ENCODE results near the gene GNAL.

DNA sequence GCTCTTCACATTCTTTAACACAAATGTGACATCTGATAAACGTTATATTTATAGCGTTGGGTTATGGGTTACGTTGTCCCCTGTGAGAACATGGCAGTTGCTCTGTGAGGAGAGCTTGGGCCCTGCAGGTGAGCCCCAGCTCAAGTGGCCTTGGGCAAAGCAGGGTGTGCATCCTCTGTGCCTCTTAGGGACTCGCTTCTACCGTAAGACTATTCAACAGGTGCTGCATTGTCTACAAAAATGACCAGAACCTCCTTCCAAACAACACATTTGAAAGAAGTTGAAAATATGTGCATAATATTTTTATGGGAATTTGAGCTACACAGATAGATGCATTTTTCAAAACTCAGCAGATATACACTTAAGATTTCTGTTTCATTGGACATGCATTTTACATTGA is 145.7 kb downstream of the GNAL start:
- TF ChIP-seq, protein P1, sequence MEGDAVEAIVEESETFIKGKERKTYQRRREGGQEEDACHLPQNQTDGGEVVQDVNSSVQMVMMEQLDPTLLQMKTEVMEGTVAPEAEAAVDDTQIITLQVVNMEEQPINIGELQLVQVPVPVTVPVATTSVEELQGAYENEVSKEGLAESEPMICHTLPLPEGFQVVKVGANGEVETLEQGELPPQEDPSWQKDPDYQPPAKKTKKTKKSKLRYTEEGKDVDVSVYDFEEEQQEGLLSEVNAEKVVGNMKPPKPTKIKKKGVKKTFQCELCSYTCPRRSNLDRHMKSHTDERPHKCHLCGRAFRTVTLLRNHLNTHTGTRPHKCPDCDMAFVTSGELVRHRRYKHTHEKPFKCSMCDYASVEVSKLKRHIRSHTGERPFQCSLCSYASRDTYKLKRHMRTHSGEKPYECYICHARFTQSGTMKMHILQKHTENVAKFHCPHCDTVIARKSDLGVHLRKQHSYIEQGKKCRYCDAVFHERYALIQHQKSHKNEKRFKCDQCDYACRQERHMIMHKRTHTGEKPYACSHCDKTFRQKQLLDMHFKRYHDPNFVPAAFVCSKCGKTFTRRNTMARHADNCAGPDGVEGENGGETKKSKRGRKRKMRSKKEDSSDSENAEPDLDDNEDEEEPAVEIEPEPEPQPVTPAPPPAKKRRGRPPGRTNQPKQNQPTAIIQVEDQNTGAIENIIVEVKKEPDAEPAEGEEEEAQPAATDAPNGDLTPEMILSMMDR (IDR thresholded peaks at IDR 0.05 in 8 of 11, conservative IDR thresholded peaks at IDR 0.05 in 3 of 11), result no peak
- no peak for TF ChIP-seq POLR2A (IDR thresholded peaks at IDR 0.05)
- TF ChIP-seq POLR2AphosphoS5 (IDR thresholded peaks at IDR 0.05), result no peak

Data from spleen (tissue), 7 donors.